Activated gamma-delta T cell treated with Interleukin-2 at 50 U/mL for 16 hours (primary cell): Measurements from ENCODE around the gene ROBO2.

ENCODE experiments used
- DNase-seq: peaks from one replicate; pipeline ENCODE4 v3.0.0-alpha.2; 2020

Gene ROBO2

DNA sequence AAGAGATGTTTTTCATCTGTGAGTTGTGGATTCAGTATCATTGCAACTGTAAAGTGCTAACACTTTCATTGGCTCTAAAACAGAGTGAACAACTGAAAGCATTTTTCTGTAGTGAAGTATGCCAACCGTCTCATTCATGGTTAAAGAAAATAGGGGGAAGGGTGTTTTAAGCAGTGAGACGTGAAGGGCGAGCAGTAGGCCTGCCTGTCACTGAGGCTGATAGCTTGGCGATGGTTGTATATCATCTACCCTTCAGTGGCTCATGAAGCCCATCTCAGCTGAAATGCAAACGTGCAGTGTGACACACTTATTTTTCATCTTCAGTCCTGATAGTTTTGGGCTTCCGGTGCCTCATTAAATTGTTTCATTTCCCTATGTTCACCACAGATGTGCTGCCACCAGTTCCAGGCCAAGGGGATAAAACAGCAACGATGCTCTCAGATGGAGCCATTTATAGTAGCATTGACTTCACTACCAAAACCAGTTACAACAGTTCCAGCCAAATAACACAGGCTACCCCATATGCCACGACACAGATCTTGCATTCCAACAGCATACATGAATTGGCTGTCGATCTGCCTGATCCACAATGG is 562.0 kb downstream of the ROBO2 start:
- no peak for DNase-seq

- no peak for DNase-seq
Measured at GRCh38 chr3:77602722-77603121, 562.8 kb downstream of the ROBO2 start.

DNA sequence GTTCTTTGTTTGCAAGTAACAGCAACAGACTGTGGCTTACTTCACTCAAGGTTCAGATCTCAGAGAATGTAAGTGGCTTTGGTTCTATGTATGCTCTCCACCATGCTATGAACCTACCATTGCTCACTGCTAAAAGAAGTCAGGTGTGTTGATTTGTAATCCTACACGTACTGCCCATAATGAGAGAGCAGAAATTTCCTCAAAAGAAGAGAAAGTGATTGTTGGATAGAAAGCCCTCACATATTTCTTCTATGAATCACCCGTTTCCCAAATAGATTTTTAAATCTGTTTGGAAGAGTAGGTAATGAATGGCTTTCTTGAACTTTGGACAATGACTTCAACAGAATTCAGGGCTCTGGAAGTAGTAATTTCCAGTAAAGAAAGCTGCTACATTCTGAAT is 565.4 kb downstream of the ROBO2 start:
- DNase-seq, result no peak

GRCh38 chr3:77605865-77606264 is 566.0 kb downstream of the ROBO2 start:
- DNase-seq, result no peak

DNA sequence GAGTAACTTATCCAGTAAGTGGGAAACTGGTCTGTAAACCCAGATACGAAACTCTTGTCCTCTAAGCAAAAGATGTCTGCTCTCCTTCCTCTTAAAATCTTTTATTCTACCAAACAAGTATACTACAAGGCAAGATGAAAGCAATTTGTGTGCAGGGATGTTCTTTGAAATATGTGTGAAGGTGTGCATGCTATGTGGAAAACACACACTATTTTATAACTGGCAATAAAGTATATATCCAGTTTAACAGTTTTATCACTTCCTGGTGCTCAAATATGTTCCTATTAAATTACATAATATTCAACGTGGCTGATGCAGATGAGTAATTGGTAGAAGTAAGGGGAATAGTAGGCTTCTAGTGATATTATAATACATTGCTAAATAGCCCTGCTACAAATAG is 566.5 kb downstream of the ROBO2 start:
- no peak for DNase-seq

DNA sequence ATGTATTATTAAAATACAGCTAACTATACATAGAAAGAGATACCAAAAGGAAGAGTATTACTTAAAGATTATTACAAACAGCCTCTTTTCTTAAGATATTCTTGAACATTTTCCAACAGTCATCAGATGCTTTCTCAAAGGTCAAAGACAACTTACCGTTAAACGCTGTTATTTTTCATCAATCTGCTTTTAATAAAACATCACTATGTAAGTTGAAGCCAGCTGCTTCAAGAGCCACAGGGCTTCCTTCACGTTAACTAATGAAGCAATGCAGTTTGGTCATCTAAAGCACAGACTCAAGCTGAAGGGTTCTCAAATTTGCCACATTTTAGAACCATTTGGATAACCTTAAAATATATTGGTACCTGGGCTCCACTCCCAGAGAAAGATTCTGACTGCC is 578.8 kb downstream of the ROBO2 start:
- DNase-seq, result no peak

DNA sequence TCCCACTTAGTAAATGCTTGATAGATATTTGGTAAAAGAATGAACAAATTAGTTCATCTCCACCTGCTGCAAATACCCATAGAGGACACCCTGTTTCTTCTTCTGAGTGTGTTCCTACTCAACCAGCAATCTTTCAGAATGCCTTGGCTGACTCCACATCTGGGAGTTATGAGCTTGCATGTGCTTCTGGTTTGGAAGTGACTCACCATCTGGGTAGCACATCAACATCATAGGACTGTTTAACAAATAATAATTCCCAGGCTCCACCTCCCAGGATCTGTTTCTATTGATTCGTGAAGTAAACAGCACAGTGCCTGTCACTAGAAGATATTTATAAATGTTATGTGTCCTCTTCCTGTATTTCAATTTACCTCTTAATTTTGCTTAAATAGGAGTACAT is 580.1 kb downstream of the ROBO2 start:
- DNase-seq, result no peak

GRCh38 chr3:77623500-77623899 is 583.6 kb downstream of the ROBO2 start:
- DNase-seq, result no peak

DNA sequence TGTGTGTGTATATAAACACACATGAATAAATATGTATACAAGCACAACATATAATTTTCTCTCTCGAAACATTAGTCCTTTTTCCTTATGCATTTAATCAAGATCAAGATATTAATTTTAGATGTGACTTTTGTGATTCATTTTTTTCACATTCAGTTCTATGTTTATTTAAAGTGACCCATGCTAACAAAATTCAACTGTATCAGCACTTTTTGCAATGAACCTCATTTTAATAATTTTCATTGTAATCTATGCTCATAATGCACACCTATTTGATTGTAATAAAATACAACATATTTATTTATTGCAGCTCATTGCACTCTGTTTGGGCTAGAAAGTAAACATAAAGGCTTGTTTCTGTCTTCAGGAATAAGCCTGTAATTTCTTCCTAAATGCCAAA is 586.3 kb downstream of the ROBO2 start:
- no peak for DNase-seq

GRCh38 chr3:77648214-77648613 is 608.3 kb downstream of the ROBO2 start:
- no peak for DNase-seq

DNA sequence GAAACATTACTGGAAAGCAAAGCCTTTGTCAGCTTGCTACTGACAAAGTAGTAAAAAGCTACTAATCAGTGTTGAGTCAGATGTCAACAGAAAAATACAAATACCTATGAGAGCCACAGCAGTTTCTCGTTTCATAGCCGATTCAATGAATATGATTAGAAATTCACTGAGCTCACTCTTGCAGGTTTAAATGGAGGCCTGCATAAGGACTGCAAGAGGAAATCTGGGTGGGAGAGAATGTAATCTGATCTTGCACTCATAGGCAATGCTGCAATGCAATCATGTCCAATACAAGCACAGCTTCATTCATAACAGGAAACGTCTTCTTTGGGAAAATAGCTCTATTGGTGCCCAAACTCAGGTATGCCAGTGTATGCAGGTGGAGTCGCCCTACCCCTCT is 608.8 kb downstream of the ROBO2 start:
- DNase-seq, result no peak

DNA sequence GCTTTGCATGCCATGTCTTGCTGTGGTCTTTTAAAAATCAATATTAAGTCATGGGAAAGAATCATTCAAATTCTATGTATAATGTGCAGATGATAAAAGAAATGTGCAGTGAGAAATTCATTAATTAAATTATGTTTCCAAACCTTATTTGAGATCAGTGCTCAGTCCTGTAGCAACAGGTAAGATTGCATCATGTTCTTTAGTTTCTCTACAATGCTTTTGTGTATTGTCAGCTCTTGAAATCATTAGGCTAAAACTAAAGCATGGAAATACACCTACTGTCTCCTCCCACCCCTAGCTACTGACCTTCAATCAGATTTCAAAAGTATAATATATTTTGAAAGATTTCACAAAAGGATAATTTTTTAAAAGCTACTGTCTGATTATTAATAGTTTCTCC is 612.7 kb downstream of the ROBO2 start:
- DNase-seq, result no peak

DNA sequence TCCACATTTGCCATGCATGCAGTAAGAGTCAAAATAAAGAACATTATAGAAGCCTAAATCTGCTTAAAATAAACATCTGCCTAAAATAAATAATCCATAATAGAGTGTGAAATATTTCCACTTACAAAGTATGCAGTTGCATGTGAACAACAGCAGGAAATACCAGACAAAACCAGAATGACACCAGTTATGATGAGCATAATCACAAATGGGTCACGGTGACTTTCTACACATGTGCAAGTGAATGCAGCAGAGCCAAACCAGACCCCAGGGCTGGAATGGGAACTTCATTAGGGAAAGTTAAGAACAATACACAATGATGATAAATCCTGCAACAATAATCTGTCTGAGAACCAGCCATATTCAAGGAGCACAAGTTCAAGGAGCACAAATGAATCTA is 615.5 kb downstream of the ROBO2 start:
- DNase-seq, result no peak

DNA sequence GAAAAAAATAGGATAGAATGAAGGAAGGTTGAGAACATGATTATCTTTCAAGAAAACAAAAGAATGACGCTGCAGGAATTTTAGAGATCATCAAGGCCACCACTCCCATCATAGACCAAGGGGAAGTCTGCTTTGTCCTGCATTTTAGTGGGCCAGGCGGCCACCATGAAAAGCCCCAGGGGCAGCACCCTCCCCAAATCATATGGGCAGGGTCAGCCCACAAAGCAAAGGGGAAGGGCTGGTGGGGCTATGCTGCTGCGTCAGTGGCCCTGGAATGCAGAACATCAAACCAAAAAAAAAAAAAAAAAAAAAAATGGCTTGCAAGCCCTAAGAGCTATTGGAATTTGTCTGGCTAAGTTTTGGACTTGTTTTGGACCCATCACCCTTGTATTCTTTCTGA is 620.8 kb downstream of the ROBO2 start:
- no peak for DNase-seq

DNA sequence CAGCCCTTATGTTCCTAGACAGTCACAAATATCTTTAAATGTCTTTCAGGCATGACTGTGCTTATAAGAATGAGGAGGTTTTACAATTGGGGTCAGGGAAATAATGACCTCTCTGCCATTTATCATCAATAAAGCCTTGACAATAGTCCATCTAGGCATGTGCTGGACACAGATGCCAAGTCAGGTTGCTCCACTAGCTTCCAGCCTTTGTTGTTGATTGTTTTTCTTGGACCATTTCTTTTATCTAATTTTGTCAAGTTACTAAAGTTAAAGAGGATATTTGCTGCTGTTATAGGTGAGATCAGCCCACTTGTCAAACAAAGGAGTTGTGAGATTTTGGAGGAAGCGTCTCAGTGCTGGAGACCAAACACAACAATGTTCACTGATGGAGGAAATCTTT is 628.0 kb downstream of the ROBO2 start:
- DNase-seq, result no peak

GRCh38 chr3:77668376-77668775 is 628.5 kb downstream of the ROBO2 start:
- DNase-seq, result no peak

DNA sequence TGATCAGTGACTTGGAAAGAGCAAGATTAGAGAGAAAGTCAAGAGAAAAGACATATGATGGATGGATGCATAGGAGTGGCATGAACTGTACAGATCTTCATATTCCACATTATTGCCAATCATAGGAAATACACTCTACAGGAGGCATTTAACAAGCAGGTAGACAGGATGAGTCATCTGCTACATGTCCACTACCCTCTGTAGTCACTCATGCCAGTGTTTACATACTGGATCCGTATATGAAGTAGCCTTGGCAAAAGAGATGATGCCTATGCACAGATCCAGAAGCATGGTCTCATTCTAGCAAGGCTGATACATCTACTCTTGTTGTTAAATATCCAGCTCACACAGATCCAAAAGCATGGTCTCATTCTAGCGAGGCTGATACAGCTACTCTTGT is 632.1 kb downstream of the ROBO2 start:
- no peak for DNase-seq

DNA sequence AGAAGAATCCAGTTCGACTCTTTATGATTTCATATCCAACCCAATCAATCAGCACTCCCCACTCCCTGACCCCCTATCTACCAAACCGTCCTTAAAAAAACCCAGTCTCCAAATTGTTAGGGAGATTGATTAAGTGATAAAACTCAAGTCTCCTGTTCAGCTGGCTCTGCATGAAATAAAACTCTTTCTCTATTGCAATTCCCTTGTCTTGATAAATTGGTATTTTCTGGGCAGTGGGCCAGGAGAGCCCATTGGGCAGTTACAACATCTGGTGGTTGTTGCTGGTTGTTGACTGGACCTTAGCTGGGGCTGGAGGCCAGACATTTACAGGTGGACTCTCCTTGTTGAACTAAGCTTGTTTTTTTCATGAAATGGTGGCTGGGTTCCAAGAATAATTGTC is 642.3 kb downstream of the ROBO2 start:
- DNase-seq, result no peak

DNA sequence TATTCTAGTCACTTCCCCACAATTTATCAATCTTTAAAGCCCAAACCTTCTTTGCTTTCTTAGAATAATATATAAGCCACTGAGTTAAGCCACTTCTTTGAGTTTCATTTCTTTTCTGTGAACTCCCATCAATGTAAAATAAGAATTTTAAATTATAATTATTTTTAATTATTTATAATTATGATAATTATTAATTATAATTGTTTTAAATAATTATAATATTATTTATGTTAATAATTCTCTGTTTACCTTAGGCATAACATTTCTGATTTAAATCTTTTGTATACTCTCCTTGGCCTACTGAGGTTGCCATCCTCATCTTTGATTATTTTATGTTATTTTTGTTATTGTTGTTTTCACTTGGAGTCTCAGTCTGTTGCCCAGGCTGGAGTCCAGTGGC is 644.2 kb downstream of the ROBO2 start:
- DNase-seq, result no peak

DNA sequence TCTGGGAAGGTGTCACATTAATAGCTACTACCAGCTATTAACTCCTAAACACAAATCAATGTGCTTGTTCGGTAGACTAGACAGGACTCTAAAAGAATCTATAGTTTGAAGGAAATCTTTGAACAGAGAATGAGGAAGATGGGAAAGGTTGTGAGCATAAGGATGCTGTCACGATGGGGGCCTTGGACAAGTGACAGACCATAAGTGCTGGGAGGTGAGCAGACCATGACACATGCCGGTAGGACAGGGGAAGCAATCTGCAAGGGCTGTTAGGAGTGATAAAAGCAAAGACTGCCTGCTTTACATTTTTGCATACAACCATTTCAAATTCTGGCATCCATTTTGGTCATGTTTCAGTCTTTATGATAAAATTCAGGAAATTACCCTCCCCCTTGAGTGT is 645.8 kb downstream of the ROBO2 start:
- no peak for DNase-seq

GRCh38 chr3:77686560-77686959 is 646.7 kb downstream of the ROBO2 start:
- DNase-seq, result no peak

GRCh38 chr3:77687545-77687944 is 647.6 kb downstream of the ROBO2 start:
- no peak for DNase-seq

GRCh38 chr3:77690284-77690845 is 650.5 kb downstream of the ROBO2 start:
- DNase-seq, result no peak

DNA sequence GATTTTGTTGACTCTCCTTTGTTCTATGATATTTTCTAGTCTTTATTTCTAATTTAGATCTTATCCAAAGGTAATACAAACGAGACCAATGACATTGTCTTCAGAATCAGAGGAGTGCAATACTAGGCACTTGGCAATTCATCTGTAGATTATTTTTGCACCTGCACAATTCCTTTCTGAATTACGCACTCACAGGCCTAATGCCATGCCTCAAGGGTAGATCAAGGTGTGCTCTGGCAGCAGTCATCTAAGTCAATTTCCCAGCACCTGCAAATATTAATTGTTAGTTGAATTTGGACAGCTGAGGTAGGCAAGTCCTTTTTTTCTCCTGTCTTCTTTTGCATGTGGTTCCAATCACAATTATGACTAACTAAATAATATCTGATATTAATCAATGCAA is 653.2 kb downstream of the ROBO2 start:
- no peak for DNase-seq

GRCh38 chr3:77699125-77699691 is 659.3 kb downstream of the ROBO2 start:
- DNase-seq, result no peak
